Gastroesophageal sphincter (tissue), 3 donors: ENCODE results near the gene MAP3K1.

Experiments
- CTCF ChIP-seq, 4 experiments: fragments of 200-600 bp in 2 of 4; fragments of 450-650 bp in 2 of 4; sonication (generic) in 1 of 4; IDR thresholded peaks; one replicate each; pipeline ENCODE4 v1.5.1; 2017 to 2019; ENCODE audit warnings: antibody characterized with exemption in 4 of 4, mild to moderate bottlenecking in 2 of 4, moderate library complexity in 2 of 4
- EP300 ChIP-seq: sonication (generic); formaldehyde crosslinking; IDR thresholded peaks from one replicate; pipeline ENCODE4 v1.6.1; 2017; ENCODE audit warnings: antibody characterized with exemption, mild to moderate bottlenecking

GRCh38 chr5:56798521-56798920 lies 16.8 kb upstream of the MAP3K1 start:
- TF ChIP-seq CTCF (IDR thresholded peaks at IDR 0.05), result no peak
- TF ChIP-seq EP300, result no peak
